DMS 273 (cell line): Measurements from ENCODE around the gene RGS21.

Experiments used
- DNase-seq: peaks from one replicate; lab custom pipeline; 2025; ENCODE audit not compliant: unreplicated experiment; lab: John Stamatoyannopoulos, UW

The RGS21 gene

DNA sequence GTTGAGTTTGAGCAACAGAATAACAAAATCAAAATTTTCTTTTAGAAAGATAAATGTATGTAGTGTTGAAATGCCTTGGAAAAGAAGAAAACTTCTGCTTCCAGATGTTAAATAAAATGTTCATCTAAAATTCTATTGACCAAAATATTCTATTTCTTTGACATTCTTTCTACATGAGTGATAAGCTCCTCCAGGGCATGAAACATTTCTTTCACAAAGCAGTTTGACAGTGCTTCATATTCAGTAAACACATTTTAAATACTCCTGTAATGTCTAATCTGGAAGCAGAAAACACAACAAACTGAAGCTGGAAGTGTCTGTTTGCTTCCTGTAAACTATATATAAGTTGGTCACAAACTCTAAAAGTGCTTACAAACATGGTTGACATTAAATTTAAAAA, 61.5 kb downstream of the RGS21 start:
- no peak for DNase-seq

DNA sequence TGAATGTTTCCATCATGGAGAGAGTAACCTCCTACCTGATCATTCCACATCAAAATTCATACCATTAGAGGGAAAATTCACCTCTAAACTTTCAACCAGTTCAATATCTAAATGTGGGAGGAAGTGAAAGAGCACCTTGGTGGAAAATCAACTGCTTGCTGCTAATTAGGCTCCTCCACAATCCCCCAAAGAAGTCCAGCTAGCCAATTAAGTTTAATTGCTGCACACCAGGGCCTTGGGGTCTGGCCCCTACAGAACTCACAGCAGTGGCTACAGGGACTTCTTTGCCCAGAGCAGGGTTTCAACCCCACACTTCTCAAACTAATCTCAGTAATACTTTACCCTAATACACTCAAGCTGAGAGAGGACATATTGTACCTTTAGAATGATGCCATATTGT, 62.1 kb downstream of the RGS21 start:
- no peak for DNase-seq

GRCh38 chr1:192379554-192379953, 62.8 kb downstream of the RGS21 start:
- no peak for DNase-seq

DNA sequence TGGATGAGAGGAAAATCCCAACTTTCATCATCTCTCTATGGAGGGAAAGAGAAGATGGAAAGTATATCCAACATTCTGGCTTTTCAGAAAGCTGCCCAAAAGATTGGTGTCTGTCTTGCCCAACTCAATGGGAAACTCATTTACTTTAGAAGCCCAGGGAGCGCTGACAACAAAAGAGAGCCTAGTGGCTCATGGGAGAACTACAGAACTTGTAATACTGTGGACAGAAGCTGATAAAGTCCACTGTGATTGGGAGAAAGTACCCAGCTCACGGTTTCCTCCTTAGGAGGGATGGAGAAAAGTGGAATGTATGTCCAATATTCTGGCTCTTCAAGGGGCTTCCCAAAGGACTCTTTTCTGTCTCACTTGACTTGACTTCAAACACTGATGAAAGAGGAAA, 66.0 kb downstream of the RGS21 start:
- peak; percentile 2 for DNase-seq

DNA sequence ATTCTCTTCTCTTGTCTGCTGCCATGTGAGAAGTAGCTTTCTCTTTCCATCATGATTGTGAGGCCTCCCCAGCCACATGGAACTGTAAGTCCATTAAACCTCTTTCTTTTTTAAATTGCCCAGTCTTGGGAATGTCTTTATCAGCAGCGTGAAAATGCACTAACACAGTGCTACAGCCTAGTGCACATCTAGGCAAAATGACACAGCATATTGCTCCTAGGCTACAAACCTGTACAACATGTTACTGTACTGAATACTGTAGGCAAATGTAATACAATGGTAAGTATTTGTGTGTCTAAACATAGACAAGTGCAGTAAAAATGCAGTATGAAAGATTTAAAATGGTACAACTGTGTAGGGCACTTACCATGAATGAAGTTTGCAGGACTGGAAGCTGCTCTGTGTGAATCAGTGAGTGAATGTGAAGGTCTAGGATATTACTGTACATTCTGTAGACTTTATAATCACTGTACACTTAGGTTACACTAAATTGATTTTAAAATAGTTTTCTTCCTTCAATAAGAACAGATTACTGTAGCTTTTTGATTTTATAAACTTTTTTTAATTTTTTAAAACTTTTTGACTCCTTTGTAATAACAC, 69.4 kb downstream of the RGS21 start:
- DNase-seq, result no peak

GRCh38 chr1:192395211-192395610, 78.4 kb downstream of the RGS21 start:
- DNase-seq, result no peak

GRCh38 chr1:192395895-192396294, 79.1 kb downstream of the RGS21 start:
- DNase-seq, result no peak

DNA sequence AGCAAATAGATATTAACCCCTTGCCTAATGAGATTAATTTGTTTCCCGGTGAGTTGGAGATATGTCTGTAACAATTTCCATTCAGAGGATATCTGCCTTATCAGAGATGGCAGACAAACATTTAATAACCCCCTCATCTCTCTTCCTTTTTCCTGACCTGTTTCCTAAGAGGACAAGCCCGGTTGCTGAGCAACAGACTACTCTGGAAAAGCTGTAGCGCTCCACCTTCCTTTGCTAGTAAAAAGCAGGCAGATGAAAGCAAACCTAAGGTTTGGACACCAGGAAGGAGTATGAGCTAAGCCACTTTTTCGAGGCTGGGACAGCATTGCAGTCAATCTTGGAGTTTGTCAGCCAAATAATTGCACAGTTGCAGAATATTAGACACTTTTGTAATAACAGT, 82.4 kb downstream of the RGS21 start:
- DNase-seq, result no peak

GRCh38 chr1:192401825-192402224, 85.0 kb downstream of the RGS21 start:
- no peak for DNase-seq

DNA sequence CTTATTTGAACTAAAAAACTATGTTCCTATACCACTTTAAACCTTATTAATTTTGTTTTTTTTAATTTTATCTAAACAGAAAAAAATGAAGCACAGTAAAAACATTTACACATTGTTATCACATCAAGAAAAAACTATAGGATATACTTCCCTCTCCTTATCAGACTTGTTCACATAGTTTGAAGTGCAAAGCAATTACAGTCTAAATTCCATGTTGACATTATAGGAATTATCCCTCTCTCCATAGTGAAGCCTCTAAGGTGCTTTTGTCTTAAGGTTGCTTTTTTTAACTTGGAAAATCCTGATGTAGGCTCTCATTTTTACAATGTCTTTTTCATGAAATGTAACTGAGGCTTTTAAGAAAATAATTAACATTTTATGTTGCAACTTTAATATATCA, 85.8 kb downstream of the RGS21 start:
- no peak for DNase-seq

- no peak for DNase-seq
Measured at GRCh38 chr1:192407206-192407605, 90.4 kb downstream of the RGS21 start.
